Sigmoid colon (tissue), 3 donors: ENCODE results near the gene CTSF.

ENCODE experiments used
- CTCF ChIP-seq, 4 experiments: fragments of 450-650 bp in 3 of 4; fragments of 200-600 bp in 1 of 4; IDR thresholded peaks; one replicate each; pipeline ENCODE4 v1.5.1; 2016 to 2019; ENCODE audit warnings: antibody characterized with exemption in 4 of 4, mild to moderate bottlenecking in 3 of 4, moderate library complexity in 2 of 4
- POLR2A ChIP-seq, 2 donors: fragments of 450-650 bp; IDR thresholded peaks; one replicate each; pipeline ENCODE4 v1.6.1; 2016; ENCODE audit warnings: antibody characterized with exemption in 2 of 2, mild to moderate bottlenecking in 2 of 2, moderate library complexity in 2 of 2

DNA sequence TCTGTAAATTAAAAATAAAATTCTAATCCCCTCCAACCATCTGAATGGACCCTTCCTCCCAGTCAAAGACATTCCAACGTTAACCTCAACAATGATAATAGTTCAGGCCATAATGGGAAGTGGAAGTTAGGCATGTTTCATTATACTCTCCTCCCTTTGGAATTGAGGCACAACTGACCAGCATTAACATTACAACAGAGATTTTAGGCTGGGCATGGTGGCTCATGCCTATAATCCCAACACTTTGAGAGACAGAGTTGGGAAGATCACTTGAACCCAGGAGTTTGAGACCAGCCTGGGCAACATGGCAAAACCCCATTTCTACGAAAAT, 2.4 kb upstream of the CTSF start:
- TF ChIP-seq POLR2A (IDR thresholded peaks at IDR 0.05) (no peak), CTCF (IDR thresholded peaks at IDR 0.05) (no peak)
